COLO829 (cell line): ENCODE results near the gene CFAP45.

Experiments used
- DNase-seq: peaks from one replicate; pipeline ENCODE4 v3.0.0; 2012; ENCODE audit warnings: low spot score

Gene CFAP45

DNA sequence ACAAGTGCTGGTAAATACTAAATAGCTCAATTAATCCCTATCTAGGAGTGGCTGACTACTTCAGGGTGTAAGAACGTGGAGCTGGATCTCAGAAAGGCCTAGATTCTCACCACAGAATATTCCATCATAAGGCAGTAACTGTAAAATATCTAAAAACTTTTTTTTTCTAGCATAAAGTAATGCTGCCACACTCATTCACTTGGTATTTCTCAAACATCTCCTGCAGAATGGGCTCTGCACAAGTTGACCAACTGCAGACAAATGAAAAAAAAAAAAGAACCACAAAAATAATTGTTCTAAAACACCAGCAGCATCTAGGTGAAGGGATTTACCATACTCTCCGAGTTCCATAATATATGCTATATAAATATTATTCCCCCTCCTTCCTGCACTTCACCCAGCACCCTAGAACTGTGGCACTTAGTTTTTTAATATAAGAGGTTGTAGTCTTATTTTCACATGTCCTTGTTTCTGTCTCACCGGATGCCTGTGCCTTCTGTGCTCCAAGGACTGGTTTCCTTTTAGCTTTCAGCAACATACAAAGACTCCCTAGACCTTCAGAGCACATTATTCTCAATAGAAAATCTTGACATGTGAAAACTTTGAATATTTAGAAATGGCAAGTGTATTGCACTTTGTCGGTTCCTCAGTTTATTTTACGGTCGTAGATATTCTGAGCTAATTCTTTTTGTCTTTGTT lies 46.4 kb downstream of the CFAP45 start:
- DNase-seq, result no peak

DNA sequence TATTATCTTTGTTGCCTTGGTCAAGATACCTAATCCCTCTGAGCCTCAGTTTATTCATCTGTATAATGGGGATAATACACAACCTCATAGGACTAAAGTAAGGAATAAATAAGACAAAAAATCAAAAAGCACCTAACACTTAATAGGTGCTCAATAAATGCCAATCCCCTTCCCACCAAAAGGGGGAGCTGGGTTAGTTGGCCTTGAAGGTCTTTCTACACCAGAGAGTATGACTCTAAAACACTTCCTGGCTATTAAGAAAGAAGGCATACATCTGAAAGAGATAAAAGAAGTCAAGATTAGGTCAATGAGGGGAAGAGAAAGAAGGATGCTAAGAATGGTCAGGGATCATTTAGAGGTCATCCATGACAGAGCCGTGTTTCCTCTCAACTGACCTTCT lies 48.6 kb downstream of the CFAP45 start:
- DNase-seq, result no peak

DNA sequence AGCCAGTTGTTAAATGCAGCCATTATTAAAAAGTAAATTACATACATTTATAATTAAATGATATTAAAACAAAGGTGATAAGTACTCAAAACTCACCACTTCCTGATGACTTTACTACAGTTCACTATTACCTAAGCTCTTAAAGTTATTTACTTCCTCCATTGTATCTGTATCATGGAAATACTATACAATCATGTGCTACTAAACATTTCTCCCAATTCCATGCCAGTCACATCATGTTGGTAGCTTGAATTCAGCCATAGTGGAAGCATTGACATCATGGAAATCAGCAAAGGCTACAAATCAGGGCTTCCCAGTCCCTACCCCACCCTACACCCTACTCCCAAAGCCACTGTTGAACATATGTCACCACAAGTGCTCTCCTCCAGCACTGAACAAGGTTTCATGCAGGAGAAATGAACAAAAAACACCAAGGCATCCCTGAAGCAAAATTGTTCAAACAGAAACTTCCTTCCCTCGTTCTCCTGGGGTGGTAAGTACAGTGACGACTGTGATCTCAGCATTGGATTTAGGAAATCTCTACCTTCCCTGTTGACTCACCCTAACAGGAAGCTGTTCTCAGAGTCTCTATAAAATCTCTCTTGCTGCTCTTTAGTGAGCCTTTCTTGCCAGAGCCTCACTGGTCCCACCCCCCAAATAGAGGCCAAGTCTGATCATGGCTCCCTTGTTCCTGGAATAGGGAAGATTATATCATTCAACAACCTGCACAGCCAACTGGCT lies 50.2 kb downstream of the CFAP45 start:
- DNase-seq, result no peak

DNA sequence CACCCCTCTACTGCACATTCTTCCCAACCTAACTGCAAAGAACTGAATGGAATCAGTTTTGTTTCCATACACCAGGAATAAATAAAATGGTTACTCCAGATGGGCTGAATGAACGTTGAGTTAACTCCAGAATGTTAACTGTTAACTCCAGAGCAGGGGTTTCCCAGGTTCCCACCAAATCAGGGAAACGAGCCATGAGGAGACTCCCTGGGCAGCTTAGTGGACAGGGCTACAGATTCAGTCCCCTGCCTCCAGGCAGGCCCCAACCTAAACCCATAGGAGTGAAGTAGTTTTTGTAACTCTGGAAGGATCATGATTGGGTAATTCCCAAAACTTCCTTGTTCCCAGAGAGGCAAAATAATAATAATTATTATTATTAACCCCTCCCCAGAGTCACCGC lies 51.6 kb downstream of the CFAP45 start:
- DNase-seq, result no peak

DNA sequence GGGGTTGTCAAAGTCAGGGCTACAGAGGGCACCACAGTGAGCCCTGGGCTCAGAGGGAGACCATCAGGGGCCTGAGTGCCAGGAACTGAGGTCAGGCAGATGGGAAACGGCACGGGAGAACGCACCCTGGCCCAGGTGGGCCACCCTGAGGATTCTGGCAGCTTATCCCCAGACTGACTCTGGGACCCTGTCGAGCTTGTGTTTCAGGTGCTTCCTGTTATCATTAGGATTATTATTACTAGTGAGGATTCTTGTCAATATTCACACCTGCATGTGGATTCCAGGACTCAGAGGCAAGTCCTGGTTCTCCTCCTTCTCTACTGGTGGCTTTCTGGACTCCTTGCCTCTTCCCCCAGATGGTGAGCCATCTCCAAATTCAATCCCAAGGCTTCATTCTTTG lies 52.7 kb downstream of the CFAP45 start:
- DNase-seq, result no peak

DNA sequence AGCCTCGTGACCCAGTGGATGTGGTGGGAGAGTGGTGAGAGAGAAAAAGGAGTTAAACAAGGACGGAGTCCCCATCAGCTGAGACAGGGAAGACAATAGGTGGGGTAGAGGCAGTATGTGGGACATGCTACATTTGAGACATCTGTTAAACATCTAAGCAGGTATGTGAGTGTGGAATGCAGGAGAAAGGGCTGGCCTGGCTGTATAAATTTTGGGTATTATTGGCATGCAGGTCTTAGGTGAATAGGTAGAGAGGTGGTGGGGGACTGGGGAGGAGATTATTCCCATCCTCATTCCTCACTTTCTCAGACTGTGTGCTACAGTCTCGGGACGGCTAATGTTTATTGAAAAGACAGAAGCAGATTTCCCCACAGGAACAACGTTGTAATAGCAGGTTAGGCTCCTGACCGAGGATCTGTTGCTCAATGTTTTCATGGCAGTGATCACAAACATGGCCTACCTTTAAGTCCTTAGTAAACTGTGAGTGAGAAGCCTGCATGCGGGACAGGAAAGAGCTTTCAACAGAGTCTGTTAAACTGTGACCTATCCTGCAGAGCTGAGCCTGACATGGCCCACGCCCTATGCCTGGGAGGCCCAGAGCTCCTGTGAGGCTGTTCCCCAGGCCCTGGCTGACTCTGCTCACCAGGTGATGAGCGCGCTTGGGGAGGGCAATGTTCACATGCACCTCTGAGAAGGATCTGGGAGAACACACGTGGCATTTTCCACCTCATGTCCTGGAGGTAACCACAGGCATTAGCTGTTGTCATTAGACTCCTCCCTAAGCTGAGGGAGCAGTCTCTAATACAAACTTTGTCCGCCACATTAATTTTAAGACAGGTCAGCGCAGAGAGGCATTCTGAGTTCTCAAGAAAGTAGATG lies 54.0 kb downstream of the CFAP45 start:
- no peak for DNase-seq

DNA sequence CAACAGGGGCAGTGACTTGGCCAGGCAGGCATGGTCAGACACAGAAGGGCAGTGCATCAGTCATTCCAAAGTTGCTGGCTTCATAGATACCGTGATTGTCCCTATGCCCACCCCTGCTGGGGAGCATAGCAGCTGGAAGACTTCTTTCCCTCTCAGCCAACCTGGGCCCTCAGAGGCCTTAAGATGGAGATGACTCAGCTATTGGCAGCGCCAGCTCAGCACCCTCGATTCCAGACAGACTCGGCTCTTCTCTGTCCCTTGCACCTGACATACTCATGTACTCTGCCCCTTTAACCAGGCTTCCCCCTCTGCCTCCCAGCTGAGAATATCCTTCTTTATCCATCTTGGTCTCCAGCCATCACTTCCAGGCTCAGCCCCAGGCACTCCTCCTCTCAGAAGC lies 56.5 kb downstream of the CFAP45 start:
- no peak for DNase-seq

DNA sequence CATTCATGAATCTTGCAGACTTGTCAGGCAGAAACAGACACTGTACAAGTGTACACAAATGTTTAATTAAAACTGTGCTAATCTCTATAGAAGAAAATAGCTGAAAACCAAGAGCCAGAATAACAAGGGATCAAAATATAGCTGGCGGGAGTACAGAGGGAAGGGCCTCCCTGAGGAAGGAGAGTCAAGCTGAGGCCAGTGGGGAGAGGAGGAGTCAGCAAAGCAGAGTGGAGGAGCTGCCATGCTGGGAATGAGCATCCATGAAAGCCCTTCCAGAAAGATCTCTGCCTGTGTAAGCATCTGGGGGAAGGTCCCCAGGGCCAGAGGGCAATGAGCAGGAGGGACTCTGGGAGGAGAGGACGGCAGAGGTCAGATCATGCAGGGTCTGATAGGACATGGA lies 58.2 kb downstream of the CFAP45 start:
- no peak for DNase-seq

DNA sequence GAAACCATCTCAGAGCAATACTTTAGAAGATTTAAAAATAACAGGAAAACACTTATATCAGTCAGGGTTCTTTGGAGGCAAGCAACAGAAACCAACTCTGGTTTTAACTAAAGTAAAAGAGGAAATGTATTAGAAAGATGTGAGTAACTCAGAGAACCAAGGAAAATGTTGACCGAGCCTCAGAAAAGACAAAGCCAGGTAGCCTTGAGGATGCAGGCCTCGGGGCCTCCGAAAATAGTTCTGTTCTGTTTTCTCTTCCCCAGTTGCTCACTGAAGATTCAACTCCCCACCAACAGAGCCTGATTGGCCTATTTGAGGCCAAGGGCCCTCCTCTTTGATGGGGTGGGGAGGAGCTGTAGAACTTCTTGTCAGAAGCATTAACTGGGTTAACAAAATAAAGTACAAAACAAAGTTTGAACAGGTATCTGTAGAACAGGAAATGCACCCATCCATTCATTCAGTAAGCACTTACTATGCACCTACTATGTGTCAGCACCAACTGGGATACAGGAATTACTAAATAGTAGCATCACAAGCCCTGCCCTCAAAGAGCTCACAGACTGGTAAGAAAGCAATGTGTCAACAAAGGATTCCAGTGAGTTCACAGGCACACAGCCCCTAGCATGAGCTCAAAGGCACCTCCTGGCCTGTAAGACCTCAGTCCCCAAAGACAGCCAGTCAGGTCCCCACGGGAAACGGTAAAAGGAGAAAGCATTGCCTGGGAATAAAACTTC lies 60.7 kb downstream of the CFAP45 start:
- DNase-seq, result no peak

DNA sequence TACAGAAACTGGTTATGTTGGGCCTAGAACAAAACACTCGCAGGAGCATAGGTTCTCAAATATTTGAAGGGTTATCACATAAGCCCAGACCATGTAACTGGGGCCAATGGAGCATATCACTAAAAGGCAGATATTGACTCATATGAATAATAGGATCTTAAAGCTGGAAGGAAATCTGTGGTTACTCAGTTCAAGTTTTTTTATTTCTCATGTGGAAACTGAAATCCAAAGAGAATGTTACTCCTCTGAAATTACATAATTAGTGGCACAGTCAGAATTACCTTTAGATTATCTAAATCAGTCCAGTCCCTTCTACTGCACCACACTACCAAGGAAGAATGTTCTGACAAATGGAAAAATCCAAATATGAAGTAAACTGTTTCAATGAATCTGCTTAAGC lies 61.2 kb downstream of the CFAP45 start:
- no peak for DNase-seq

DNA sequence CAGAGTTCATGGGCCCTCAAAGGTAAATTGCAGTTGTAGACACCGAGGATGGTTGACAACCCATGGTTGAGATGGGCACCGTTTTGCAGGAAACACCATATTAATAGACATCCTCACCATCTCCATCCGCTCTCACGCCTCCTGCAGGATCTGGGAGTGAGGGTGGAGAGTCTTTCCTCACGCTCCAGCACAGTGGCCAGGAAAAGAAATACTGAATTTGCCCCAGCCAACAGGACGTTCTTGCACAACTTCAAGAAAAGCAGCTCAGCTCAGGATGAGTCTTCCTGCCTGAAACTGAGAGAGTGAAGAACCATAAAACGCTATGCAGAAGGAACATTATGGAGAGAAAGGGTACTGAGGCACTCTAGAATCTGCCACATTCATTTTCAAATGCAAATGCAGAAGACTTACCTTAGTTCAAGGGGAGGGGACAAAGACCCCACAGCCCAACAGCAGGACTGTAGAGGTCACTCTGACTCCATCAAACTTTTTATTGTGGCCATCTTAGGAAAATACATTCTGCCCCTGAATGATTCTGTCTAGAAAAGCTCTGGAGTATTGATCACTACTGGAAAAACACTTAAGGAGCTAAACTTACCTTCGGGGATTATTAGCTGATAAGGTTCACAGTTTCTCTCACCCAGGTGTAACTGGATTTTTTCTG lies 64.0 kb downstream of the CFAP45 start:
- DNase-seq, result no peak

DNA sequence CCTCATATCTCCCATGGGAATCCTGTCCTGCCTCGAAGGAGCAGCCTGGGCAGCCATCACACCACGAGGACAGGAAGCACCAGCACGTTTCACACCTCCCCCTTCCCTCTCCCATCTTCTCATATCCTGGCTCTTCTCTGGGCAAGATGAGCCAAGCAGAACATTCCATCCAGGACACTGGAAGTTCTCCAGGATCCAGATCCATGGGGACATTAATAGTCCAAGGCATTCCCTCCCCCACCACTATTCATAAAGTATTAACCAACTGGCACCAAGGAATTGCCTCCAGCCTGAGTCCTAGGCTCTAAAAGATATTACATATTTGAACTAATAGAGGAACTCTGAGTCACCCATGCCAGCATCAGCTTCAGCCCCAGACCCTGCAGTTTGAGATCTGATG lies 64.6 kb downstream of the CFAP45 start:
- DNase-seq, result no peak

DNA sequence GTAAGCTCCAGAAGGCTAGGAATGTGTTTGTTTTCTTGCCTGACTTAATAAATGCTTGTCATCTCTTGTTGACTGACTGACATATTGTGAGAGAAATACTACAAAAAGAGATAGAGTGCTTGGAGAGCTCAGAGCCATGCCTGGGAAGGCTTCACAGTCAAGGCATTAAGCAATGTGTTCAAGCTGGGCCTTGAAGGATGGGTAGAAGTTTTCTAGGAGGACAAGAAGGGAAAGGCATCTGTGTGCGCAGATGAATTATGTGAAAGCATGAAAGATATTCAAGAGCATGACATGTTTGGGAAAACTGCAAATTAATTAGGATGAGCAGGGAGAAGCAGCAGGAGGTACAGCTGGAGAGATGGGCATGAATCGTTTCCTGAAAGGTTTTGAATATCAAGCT lies 67.7 kb downstream of the CFAP45 start:
- no peak for DNase-seq

DNA sequence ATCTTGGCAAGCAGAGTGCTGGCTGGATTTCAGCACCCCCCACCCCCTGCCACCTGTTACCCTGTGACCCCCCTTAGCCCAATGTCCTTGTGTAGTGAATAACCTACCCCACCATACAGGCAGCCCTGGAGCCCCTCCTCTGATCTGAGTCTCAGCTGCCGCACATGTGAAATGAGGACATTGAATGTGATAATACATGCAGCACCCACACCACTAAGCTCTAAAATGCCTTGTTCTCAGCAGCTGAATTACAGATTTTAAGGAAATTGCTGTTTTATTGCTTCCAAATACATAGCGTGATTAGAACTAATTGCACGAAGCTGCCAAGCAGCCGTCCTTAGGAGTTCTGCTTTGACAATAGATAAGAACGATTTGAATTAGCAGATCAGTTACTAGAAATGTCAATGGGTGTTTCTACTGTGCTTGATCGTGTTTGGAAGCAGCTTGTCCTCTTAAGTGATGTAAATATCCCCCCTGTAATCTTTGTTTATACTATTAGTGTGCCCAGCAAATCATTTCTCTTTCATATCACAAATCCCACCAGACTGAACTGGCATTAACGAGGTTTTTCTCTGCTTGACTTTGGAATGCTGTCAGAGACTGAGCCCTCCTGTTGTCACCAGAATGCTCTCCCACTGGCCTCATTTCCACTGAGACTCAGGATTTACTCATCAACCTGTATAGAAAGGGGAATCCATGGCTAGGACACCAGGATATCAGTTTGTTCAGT lies 68.4 kb downstream of the CFAP45 start:
- DNase-seq, result no peak

DNA sequence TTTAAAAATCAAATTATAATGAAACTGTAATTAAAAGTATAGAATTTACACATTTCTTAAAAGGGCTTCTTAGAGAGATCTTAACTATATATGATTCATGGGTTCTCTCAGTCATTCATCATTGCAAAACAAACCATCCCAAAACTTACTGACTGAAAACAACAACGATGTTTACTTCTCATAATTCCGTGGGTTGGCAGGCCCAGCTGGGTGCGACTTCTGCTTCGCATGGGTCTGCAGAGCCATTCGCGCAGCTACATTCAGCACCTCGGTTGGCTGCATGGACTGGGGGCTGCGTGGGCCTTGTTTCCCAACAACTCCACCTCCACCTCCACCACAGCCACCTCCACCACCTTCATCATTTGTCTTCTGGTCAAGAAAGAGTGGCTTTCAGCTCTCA lies 69.2 kb downstream of the CFAP45 start:
- DNase-seq, result no peak

DNA sequence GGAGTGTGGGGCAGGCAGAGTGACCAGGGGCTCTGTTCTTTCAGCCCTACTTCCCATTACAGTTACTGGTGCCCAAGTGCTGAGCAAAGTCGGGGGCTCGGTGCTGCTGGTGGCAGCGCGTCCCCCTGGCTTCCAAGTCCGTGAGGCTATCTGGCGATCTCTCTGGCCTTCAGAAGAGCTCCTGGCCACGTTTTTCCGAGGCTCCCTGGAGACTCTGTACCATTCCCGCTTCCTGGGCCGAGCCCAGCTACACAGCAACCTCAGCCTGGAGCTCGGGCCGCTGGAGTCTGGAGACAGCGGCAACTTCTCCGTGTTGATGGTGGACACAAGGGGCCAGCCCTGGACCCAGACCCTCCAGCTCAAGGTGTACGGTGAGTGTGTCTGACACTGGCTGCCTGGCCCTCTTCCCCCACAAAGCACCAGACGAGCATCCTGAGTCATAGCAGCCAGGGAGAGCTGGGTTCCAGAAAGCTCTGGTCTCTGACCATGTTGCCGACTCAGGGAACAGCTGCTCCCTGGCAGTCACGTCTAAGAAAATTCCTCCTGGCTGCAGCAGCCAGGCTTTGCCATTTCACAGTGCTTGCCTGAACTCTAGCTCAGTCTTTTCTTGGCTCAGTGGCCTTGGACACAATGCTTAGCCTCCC lies 70.0 kb downstream of the CFAP45 start:
- DNase-seq, result no peak

DNA sequence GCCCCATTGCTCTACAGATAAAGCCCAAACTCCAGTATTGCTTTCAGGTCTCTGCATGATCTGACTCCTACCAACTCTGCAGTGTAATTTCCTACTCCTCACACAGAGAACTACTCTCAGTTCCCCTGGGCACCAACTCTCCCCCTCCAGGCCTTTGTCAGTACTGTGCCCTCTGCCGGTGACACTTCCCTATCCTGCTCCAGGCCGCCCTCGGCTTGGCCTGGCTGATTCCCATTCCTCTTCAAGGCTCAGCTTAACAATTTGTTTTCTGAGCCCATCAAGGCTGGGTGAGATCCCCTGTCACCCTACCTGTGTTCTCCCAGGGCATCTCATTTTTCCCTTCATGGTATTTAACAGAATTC lies 70.7 kb downstream of the CFAP45 start:
- no peak for DNase-seq

DNA sequence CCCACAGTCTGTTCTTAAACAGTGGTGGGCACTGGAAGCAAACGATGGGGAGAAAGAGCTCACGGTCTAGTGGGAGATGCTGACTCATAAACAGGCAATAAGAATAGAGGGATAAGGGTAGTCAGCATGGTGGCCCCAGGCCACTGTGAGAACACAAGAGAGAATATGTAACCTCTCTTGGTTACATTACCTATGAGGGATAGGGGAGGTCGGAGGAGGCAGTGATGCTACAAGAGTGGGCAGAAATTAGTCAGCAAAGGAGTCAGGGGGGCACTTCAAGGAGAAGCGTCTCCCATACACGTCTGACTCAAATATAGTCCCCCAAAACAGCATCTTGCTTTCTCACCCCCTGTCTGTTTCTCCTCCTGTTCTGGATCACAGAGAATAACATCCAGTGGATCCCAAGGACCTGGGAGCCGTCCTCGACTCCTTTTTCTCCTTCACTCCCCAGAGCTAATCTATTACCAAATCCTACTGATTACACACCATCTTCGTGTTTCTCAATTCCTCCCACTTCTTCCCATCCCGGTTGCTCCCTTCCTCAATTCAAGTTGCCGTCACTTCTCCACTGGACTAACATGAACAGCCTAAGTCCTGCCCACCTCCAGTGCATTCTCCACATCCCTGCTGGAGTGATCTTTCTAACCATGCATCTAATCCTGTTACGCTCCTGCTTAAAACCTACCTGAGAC lies 71.2 kb downstream of the CFAP45 start:
- DNase-seq, result no peak

DNA sequence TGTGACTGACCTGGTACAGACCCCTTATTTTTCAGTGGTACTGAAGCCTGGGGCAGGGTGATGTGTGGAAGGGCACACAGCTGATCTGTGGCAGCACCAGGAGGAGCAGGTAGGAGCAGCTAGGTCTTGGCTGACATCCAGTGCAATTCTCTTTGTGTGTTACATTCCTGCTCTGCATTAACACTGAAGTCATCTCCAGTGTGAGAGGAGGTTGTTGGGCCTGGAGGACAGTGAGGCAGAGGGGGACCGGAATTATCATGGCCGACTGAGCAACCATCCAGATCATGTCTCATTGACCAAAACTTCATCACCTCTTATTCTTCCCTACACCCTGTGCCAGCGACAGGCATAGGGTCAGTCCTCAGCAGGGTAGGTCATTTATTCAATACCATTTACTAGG lies 71.8 kb downstream of the CFAP45 start:
- no peak for DNase-seq

DNA sequence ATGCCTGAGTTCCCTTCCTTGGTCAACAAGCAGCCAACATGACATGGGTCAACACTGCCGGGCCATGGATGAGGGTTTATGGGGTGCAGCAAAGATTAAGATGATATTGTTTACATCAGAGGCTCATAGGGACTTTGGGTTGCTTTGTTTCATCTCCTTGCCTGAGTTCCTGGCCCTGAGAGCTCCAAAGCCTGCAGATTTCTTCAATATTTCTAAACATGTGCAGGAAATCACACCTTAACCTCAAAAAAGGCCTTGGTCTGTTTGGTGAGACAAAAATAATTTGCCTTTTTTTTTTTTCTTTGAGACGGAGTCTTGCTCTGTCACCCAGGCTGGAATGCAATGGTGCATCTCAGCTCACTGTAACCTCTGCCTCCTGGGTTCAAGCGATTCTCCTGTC lies 72.4 kb downstream of the CFAP45 start:
- DNase-seq, result no peak
